Parathyroid adenoma (tissue), 2 donors: ENCODE results near the gene TMC4.
"Not testable (repeated sequence)": the region's sequence is repeated elsewhere in the genome, so short reads cannot be mapped to it uniquely, and the experiment has no call there.

Experiments
- H2AFZ ChIP-seq: fragments of 300-600 bp; sonication (generic); one replicate; pipeline ENCODE4 v1.7.0; 2017; ENCODE audit warnings: antibody characterized with exemption, mild to moderate bottlenecking
- H3K27ac ChIP-seq: fragments of 300-600 bp; sonication (generic); one replicate; pipeline ENCODE4 v1.7.0; 2017
- H3K27me3 ChIP-seq: fragments of 300-600 bp; sonication (generic); one replicate; pipeline ENCODE4 v1.7.0; 2017; ENCODE audit warnings: low read length; ENCODE audit not compliant: control insufficient read depth, insufficient read depth
- H3K36me3 ChIP-seq: fragments of 300-600 bp; sonication (generic); one replicate; pipeline ENCODE4 v1.7.0; 2017; ENCODE audit warnings: low read length; ENCODE audit not compliant: control insufficient read depth, insufficient read depth
- H3K4me1 ChIP-seq: fragments of 300-600 bp; sonication (generic); one replicate; pipeline ENCODE4 v1.7.0; 2017; ENCODE audit warnings: control low read depth
- H3K4me2 ChIP-seq: fragments of 300-600 bp; sonication (generic); one replicate; pipeline ENCODE4 v1.7.0; 2017; ENCODE audit warnings: low read length
- H3K4me3 ChIP-seq: fragments of 300-600 bp; sonication (generic); one replicate; pipeline ENCODE4 v1.7.0; 2017; ENCODE audit warnings: low read depth, low read length
- H3K79me2 ChIP-seq: fragments of 300-600 bp; sonication (generic); one replicate; pipeline ENCODE4 v1.7.0; 2017; ENCODE audit warnings: control low read depth
- H3K9ac ChIP-seq: fragments of 300-600 bp; sonication (generic); one replicate; pipeline ENCODE4 v1.7.0; 2017; ENCODE audit warnings: mild to moderate bottlenecking
- H3K9me3 ChIP-seq: fragments of 300-600 bp; sonication (generic); one replicate; pipeline ENCODE4 v1.7.0; 2017; ENCODE audit warnings: low read length; ENCODE audit not compliant: control insufficient read depth
- CTCF ChIP-seq: fragments of 300-600 bp; sonication (generic); IDR thresholded peaks from one replicate; pipeline ENCODE4 v1.7.0; 2017; ENCODE audit warnings: antibody characterized with exemption, mild to moderate bottlenecking
- donor health status: primary hyperparathyroidism.

Gene TMC4

GRCh38 chr19:54179262-54179852 lies 6.4 kb upstream of the TMC4 start:
- H3K4me3 ChIP-seq, result no peak overlapping the region
- H3K9me3 ChIP-seq, result no peaks in the 10 kb centered on the region
- no peak overlapping the region for H3K4me2 ChIP-seq
- H3K27ac ChIP-seq, result peak overlapping the region; percentile 22
- no peaks in the 10 kb centered on the region for H3K36me3 ChIP-seq
- H2AFZ ChIP-seq, result no peak overlapping the region
- peaks cover 8% of the 10 kb centered on the region for H3K4me1 ChIP-seq
- no peak overlapping the region for H3K9ac ChIP-seq
- peaks cover 4% of the 10 kb centered on the region for H3K79me2 ChIP-seq
- no peaks in the 10 kb centered on the region for H3K27me3 ChIP-seq
- TF ChIP-seq CTCF, result no peak

GRCh38 chr19:54178581-54179261 lies 5.8 kb upstream of the TMC4 start:
- Histone ChIP-seq H3K4me3 (no peak overlapping the region), H3K79me2 (peaks cover 4% of the 10 kb centered on the region), H3K4me1 (peaks cover 8% of the 10 kb centered on the region), H3K9ac (no peak overlapping the region), H3K27ac (no peak overlapping the region), H3K36me3 (no peaks in the 10 kb centered on the region), H2AFZ (no peak overlapping the region), H3K27me3 (no peaks in the 10 kb centered on the region), H3K9me3 (no peaks in the 10 kb centered on the region), H3K4me2 (no peak overlapping the region)
- no peak for TF ChIP-seq CTCF

GRCh38 chr19:54173951-54174834 lies 1.2 kb upstream of the TMC4 start:
- Histone ChIP-seq H3K27ac (no peak overlapping the region), H3K9me3 (no peaks in the 10 kb centered on the region), H3K79me2 (peaks cover 4% of the 10 kb centered on the region), H3K36me3 (no peaks in the 10 kb centered on the region), H2AFZ (no peak overlapping the region), H3K4me3 (no peak overlapping the region), H3K27me3 (no peaks in the 10 kb centered on the region), H3K4me1 (no peaks in the 10 kb centered on the region), H3K9ac (no peak overlapping the region), H3K4me2 (no peak overlapping the region)
- no peak for TF ChIP-seq CTCF

- no peak for TF ChIP-seq CTCF
- no peaks in the 10 kb centered on the region for H3K27me3 ChIP-seq
- H3K27ac ChIP-seq, result no peak overlapping the region
- H3K9ac ChIP-seq, result no peak overlapping the region
- H2AFZ ChIP-seq, result peak overlapping the region; percentile 45
- H3K79me2 ChIP-seq, result peaks cover 4% of the 10 kb centered on the region
- peak overlapping the region; percentile 45 for H3K4me2 ChIP-seq
- no peaks in the 10 kb centered on the region for H3K9me3 ChIP-seq
- H3K4me3 ChIP-seq, result no peak overlapping the region
- no peaks in the 10 kb centered on the region for H3K4me1 ChIP-seq
- H3K36me3 ChIP-seq, result no peaks in the 10 kb centered on the region
Observed at GRCh38 chr19:54173359-54173699, 369 bp upstream of the TMC4 start.

GRCh38 chr19:54171736-54172431 lies 1.1 kb downstream of the TMC4 start:
- peak overlapping the region; percentile 67 for H2AFZ ChIP-seq
- not testable (repeated sequence) for H3K9ac ChIP-seq, H3K4me1 ChIP-seq, H3K79me2 ChIP-seq, H3K27me3 ChIP-seq, H3K9me3 ChIP-seq, H3K36me3 ChIP-seq
- peak overlapping the region; percentile 72 for H3K4me3 ChIP-seq
- peak overlapping the region; percentile 94 for H3K4me2 ChIP-seq
- H3K27ac ChIP-seq, result peak overlapping the region; percentile 89
